HG03342 (cell line): ENCODE measurements around the gene PPP1R13B.

ENCODE experiments used
- ATAC-seq: cut with Tn5 transposase; IDR thresholded peaks from one replicate; pipeline ENCODE4 v1.9.1; 2021; ENCODE audit warnings: mild to moderate bottlenecking, moderate library complexity; ENCODE audit not compliant: unreplicated experiment

The PPP1R13B gene

DNA sequence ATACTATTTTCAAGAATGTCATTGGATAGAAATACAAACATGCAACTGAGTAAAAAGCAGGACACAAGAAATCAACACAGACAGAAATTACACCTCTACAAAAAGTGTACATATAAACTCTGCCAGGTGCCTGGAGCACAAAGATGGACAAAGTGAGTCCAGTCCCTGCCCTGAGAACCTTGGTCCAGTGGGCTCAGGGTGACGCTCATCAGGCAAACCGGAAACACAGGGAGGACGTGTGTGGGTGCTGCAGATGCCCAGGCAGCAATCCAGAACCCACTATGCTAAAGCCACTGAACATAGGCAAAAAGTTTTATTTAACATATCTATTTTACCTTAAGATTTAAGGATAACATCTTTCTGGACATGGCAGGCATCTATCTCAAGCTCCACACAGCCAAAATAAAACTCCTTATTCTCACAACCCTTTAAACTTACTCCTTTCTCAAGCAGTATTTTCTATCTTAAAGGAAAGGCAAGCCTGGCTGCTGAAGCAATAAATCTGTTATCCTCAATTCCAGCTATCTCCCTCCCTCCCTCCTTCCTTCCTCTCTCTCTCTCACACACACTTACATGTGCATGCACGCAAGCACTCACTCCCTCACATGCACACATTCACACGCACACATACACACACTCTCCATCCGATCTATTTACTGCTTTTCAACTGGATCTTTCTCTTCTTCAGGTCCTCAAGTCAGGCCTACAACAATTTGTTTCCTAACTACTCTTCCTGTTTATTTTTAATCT is 10.2 kb downstream of the PPP1R13B start:
- ATAC-seq, result no peak

DNA sequence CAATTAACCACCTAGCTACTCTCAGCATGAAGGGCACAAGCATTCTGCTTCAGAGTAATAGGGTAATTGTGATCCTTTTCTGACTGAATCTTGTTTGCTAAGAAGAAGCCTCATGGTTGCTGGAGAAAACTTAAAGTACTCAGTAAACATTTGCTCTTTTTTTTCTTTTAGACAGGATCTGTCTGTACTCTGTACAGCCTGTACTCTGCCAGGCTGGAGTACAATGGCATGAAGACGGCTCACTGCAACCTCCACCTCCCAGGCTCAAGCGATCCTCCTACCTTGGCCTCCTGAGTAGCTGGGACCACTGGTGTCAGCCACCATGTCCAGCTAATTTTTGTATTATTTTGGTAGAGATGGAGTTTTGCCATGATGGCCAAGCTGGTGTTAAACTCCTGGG is 12.4 kb downstream of the PPP1R13B start:
- ATAC-seq, result no peak

GRCh38 chr14:103833711-103834110 is 13.7 kb downstream of the PPP1R13B start:
- ATAC-seq, result no peak

GRCh38 chr14:103832046-103832445 is 15.3 kb downstream of the PPP1R13B start:
- no peak for ATAC-seq

DNA sequence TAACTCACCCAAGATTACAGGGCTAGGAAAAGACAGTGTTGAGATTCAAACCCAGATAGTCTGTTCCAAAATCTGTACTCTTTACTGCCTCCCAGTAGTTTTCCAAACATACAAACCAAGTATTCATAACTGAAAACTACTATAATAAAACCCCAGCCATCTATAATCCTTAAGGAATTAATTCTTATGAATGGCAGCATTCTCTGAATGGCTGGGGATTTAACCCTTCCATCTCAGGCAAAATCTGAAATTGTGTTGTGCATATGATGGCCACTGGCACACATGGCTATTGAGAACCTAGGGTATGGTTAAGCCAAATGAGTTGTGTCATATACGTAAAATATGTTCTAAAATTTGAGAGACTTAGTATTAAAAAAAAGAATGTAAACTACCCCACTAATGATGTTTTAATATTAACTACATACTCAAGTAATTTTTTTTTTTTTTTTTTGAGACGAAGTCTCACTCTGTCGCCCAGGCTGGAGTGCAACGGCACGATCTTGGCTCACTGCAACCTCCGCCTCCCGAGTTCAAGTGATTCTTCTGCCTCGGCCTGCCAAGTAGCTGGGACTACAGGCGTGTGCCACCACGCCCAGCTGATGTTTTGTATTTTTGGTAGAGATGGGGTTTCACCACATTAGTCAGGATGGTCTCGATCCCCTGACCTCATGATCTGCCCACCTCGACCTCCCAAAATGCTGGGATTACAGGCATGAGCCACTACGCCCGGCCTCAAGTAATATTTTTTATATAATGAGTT is 16.7 kb downstream of the PPP1R13B start:
- no peak for ATAC-seq

- ATAC-seq, result no peak
These were observed 18.9 kb downstream of the PPP1R13B start for GRCh38 chr14:103828315-103828967.

DNA sequence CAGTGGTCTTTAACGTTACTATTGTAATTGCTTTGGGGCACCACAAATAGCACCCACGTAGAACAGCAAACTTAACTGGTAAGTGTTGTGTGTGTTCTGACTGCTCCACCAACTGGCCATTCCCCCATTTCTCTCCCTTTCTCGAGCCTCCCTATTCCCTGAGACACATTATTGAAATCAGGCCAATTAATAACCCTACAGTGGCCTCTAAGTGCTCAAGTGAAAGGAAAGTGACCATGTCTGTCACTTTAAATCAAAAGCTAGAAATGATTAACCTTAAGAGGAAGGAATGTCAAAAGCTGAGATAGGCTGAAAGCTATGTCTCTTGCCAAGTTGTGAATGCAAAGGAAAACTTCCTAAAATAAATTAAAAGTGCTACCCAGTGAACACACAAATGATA is 22.3 kb downstream of the PPP1R13B start:
- no peak for ATAC-seq

- ATAC-seq, result no peak
These were observed 26.5 kb downstream of the PPP1R13B start for GRCh38 chr14:103820908-103821307.

DNA sequence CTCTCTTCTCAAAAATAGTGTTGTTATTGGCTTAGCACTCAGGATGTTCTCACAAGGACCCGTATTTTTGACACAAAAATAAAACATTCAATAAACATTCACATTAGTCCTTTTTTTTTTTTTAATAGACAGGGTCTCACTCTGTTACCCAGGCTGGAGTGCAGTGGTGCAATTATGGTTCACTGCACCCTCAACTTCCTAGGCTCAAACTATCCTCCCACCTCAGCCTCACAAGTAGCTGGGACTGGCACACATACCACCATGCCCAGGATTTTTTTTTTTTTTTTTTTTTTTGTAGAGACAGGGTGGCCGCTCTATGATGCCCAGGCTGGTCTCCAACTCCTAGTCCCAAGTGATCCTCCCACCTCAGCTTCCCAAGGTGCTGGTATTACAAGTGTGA is 27.0 kb downstream of the PPP1R13B start:
- no peak for ATAC-seq

GRCh38 chr14:103819503-103820307 is 27.7 kb downstream of the PPP1R13B start:
- no peak for ATAC-seq

DNA sequence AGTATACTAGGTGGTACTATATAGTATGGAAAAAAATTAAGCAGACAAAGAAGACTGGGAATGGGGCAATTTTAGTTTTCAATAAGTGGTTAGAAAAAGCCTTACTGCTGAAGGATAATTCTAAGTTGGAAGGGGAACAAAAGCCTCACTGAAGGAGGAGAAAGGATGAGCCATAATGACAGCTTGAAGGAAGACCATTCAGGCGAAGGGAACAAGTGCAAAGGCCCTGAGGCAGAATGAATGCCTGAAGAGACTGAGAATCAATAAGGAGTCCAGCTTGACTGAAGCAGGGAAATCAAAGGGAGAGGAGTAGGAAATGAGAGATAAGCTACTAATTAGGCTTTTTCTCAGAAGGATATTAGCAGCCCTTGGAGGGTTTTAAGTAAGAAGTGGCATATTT is 28.5 kb downstream of the PPP1R13B start:
- no peak for ATAC-seq

GRCh38 chr14:103818422-103818821 is 29.0 kb downstream of the PPP1R13B start:
- no peak for ATAC-seq

DNA sequence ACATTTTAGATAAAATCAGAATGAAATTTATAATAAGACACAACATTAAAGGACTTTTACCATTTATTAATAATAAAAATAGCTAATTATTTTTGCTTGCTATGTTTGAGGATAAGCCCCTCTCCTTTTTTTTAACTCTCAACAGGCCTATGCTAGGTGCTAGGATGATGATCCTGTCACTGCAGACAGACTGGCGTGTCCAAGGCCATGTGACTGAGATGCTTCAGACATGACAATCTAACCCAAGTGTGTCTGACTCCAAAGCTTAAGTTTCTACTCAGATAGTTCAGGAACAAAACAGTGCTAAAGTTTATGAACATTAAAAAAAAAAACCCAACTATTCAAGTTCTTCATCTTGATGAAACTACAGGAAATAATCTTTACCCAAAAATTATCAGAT is 29.8 kb downstream of the PPP1R13B start:
- ATAC-seq, result no peak

DNA sequence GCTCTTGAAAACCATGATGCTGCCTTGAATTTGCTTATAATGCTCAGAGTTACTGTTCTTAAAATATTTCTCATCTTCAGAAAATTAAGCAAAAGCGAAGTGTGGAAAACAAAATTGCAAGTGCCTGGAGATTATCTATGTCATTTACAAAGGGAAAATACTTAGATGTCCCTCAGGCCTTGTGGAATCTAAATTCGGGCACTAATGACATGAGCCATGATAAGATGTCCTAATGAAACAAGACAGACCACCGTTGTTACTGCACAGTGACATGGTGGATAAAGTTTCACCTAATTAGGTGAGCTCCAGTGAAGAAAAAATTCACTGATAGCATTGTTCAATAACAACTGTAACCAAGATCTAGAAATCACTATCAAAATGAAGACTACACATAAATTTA is 30.4 kb downstream of the PPP1R13B start:
- ATAC-seq, result no peak

GRCh38 chr14:103815253-103815652 is 32.1 kb downstream of the PPP1R13B start:
- ATAC-seq, result no peak

GRCh38 chr14:103811189-103811588 is 36.2 kb downstream of the PPP1R13B start:
- ATAC-seq, result no peak

- no peak for ATAC-seq
These were observed 38.9 kb downstream of the PPP1R13B start for GRCh38 chr14:103808403-103809001.

GRCh38 chr14:103806805-103807204 is 40.6 kb downstream of the PPP1R13B start:
- no peak for ATAC-seq

DNA sequence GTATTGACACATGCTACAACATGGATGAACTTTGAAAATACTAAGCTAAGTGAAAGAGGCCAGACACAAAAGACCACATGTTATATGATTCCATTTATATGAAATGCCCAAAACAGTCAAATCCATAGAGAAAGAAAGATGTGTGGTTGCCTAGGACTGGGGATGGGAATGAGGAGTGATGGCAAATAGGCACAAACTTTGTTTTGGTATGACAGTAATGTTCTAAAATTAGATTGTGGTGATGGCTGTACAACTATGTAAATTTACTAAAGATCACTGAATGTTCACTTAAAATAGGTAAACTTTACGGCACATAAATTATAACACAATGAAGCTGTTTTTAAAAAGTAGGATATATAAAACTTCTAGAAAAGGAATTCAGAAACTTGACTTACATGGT is 41.7 kb downstream of the PPP1R13B start:
- ATAC-seq, result no peak

GRCh38 chr14:103803661-103804060 is 43.7 kb downstream of the PPP1R13B start:
- no peak for ATAC-seq

- no peak for ATAC-seq
These were observed 45.0 kb downstream of the PPP1R13B start for GRCh38 chr14:103802356-103802755.
